Nephron progenitor cell (in vitro differentiated cells): Measurements from ENCODE around the gene ADGRF3.
A peak's percentile ranks its signal among the peaks of the same experiment; 100 is the strongest.

Experiments
- DNase-seq: peaks from one replicate; pipeline ENCODE4 v3.0.0; 2021
- H3K27ac Mint-ChIP-seq: 2 replicates; pipeline ENCODE4 v1.8.0; 2021; ENCODE audit warnings: mild to moderate bottlenecking, moderate library complexity, mixed read lengths
- H3K27me3 Mint-ChIP-seq: 2 replicates; pipeline ENCODE4 v1.8.0; 2021; ENCODE audit warnings: mild to moderate bottlenecking, low read depth, mixed read lengths; ENCODE audit not compliant: poor library complexity
- H3K36me3 Mint-ChIP-seq: 2 replicates; pipeline ENCODE4 v1.8.0; 2021; ENCODE audit warnings: low read depth, mixed read lengths
- H3K4me1 Mint-ChIP-seq: 2 replicates; pipeline ENCODE4 v1.8.0; 2021; ENCODE audit warnings: mixed read lengths
- H3K4me3 Mint-ChIP-seq: 2 replicates; pipeline ENCODE4 v1.8.0; 2021; ENCODE audit warnings: mild to moderate bottlenecking, moderate library complexity, mixed read lengths
- H3K9me3 Mint-ChIP-seq: 2 replicates; pipeline ENCODE4 v1.8.0; 2021; ENCODE audit warnings: mild to moderate bottlenecking, moderate library complexity, mixed read lengths
- TF ChIP-seq, protein P1 (sequence below): fragments of 200-600 bp; sonication (generic); IDR thresholded peaks from 2 replicates; pipeline ENCODE4 v1.5.0; 2021; ENCODE audit warnings: antibody characterized with exemption

The ADGRF3 gene

DNA sequence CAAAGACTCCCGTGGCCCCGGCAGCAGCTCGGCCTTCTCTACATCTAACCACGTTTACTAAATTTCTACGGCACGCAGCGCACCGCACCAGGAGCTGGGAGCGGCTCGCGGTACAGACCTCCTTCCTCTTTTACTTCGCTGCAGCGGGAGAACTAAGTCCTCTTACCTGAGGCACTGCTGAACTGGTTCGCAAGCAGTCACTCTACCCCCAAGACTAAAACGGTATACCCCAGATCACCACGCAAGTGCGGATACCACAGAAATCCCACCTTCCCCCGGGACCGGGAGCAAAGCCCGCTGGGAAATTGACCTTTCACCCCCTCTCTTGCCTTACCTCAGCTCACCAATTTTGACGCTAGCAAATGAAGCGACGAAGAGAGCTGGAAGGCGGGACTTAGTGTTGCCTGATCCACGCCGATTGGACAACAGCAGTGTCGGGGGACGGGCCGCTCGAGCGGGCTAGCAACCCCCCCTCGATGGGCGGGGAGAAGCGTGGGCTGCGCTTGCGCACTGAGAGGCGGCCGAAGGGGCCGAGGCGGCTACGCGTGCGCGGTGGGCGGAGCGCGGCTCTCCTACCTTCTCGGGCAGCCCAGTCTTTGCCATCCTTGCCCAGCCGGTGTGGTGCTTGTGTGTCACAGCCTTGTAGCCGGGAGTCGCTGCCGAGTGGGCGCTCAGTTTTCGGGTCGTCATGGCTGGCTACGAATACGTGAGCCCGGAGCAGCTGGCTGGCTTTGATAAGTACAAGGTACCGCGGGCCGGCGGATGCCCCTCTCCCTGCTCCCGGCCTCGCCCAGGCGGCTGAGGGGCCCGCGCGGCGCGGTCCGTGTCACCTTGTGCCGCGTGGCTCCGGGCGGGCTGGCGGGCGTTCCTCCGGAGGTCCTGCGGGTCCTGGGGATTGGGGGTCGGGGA, 790 bp downstream of the ADGRF3 start, which contains the start of gene SELENOI:
Gene SELENOI (plus strand): TSS at position 599 of the 909 bp plus-strand sequence. CDS start 90 bp downstream, at position 689.
- DNase-seq = peak; percentile 99

DNA sequence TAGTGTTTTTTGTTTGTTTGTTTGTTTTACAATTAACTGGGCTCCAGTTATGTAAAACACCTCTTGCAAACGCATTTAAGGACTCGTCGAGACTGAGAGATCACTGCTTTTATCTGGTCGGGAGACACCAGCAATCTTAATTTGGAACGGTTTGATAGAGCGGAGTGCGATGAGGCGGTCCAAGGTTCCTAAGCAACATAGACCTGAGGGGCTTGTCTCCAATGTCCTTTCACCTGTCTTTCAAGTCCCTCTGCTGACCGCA, 1.4 kb downstream of the ADGRF3 start:
- Mint-ChIP-seq H3K9me3 (no peaks in the 10 kb centered on the region), H3K27ac (peak overlapping the region; percentile 100), H3K4me1 (peaks cover 32% of the 10 kb centered on the region), H3K27me3 (no peaks in the 10 kb centered on the region), H3K4me3 (peak overlapping the region; percentile 96), H3K36me3 (peaks cover 6% of the 10 kb centered on the region)
- DNase-seq = no peak
- TF ChIP-seq, protein P1, sequence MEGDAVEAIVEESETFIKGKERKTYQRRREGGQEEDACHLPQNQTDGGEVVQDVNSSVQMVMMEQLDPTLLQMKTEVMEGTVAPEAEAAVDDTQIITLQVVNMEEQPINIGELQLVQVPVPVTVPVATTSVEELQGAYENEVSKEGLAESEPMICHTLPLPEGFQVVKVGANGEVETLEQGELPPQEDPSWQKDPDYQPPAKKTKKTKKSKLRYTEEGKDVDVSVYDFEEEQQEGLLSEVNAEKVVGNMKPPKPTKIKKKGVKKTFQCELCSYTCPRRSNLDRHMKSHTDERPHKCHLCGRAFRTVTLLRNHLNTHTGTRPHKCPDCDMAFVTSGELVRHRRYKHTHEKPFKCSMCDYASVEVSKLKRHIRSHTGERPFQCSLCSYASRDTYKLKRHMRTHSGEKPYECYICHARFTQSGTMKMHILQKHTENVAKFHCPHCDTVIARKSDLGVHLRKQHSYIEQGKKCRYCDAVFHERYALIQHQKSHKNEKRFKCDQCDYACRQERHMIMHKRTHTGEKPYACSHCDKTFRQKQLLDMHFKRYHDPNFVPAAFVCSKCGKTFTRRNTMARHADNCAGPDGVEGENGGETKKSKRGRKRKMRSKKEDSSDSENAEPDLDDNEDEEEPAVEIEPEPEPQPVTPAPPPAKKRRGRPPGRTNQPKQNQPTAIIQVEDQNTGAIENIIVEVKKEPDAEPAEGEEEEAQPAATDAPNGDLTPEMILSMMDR = no peak

More for the DNA sequence above, 790 bp downstream of the ADGRF3 start, which contains the start of gene SELENOI:
- Mint-ChIP-seq H3K9me3 (no peaks in the 10 kb centered on the region), H3K4me1 (peaks cover 32% of the 10 kb centered on the region), H3K4me3 (peak within 1 kb of the TSS; percentile 96), H3K36me3 (peaks cover 11% of the 10 kb centered on the region), H3K27ac (peak within 1 kb of the TSS; percentile 100), H3K27me3 (no peaks in the 10 kb centered on the region)
- TF ChIP-seq, protein P1 = no peak

DNA sequence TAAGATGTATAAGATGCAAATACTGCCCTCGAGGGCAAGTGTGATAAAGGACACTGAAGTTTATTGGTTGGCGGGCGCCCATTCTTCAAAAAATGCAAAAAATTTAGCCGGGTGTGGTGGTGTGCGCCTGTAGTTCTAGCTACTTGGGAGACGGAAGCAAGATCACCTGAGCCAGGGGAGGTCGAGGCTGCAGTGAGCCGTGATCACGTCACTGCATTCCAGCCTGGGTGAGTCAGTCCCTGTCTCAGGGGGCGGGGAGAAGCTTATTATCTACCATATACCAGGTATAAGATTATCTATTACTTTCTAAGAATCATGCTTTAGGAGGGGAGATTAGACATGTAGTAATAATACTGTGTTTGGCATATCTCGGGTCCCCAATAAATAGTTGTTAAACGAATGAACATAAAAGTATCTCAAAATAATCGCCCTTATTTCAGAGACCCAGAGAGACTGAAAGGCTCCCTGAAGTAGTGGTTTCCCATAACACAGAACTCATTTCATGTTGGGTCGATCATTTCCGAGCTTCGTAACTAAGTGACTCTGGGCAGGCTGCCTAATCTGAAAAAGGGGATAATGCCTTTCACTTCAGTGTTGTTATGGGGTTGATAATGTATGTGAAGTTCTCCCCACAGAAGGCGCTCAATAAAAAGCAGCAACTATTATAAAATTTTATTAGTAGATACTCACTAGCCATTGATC, 1.9 kb downstream of the ADGRF3 start:
- TF ChIP-seq, protein P1 = no peak
- H3K4me3 Mint-ChIP-seq = peak overlapping the region; percentile 96
- no peaks in the 10 kb centered on the region for H3K9me3 Mint-ChIP-seq
- H3K27ac Mint-ChIP-seq = peak overlapping the region; percentile 100
- DNase-seq = no peak
- H3K27me3 Mint-ChIP-seq = no peaks in the 10 kb centered on the region
- peaks cover 32% of the 10 kb centered on the region for H3K4me1 Mint-ChIP-seq
- peaks cover 5% of the 10 kb centered on the region for H3K36me3 Mint-ChIP-seq

DNA sequence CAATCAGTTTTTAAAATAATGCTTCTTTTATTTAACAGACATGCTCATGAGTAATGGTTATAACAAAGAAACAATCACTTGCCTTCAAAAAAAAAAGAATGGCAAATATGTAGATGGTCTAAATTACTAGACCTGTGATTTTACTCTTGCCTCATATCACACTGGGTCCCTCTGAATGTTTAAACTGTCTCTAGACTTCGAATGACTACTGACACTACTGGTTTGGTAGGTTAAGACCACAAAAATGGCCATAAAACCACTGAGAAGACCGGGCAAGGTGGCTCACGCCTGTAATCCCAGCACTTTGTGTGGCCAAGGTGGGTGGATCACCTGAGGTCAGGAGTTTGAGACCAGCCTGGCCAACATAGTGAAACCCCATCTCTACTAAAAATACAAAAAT, 5.8 kb downstream of the ADGRF3 start:
- H3K4me1 Mint-ChIP-seq = peaks cover 14% of the 10 kb centered on the region
- H3K4me3 Mint-ChIP-seq = no peak overlapping the region
- H3K9me3 Mint-ChIP-seq = no peaks in the 10 kb centered on the region
- no peaks in the 10 kb centered on the region for H3K36me3 Mint-ChIP-seq
- TF ChIP-seq, protein P1 = no peak
- H3K27me3 Mint-ChIP-seq = peaks cover 10% of the 10 kb centered on the region
- no peak for DNase-seq
- no peak overlapping the region for H3K27ac Mint-ChIP-seq

DNA sequence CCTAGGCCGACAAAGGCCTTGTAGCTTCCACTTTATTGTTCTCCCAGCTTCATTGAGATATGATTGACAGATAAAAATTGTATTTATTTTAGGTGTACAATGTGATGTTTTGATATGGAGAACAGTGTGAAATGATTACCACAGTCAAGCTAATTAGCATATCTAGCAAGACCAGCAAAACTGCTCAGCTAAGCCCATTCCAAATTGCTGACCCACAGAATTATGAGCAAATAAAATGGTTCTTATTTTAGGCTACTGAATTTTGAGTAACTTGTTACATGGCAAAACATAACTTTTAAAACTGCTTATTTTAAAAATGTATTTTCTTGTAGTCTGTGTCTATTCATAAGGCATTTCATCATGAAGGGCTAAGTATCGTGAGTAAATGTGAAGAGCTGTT, 9.3 kb downstream of the ADGRF3 start:
- TF ChIP-seq, protein P1 = no peak
- DNase-seq = no peak
- H3K4me1 Mint-ChIP-seq = peaks cover 14% of the 10 kb centered on the region
- no peak overlapping the region for H3K4me3 Mint-ChIP-seq
- H3K27ac Mint-ChIP-seq = no peak overlapping the region
- H3K27me3 Mint-ChIP-seq = peaks cover 11% of the 10 kb centered on the region
- no peaks in the 10 kb centered on the region for H3K36me3 Mint-ChIP-seq
- no peaks in the 10 kb centered on the region for H3K9me3 Mint-ChIP-seq
